Neuron (in vitro differentiated cells): ENCODE measurements around the gene STXBP6.

Experiments used
- H2AFZ ChIP-seq: one replicate; pipeline ENCODE4 v1.6.1; 2013; ENCODE audit warnings: low read depth, mild to moderate bottlenecking, inconsistent platforms, low read length, moderate library complexity
- H3K27me3 ChIP-seq: one replicate; pipeline ENCODE4 v1.6.1; 2013; ENCODE audit warnings: low read length; ENCODE audit not compliant: insufficient read depth
- H3K36me3 ChIP-seq: one replicate; pipeline ENCODE4 v1.6.1; 2013; ENCODE audit warnings: low read length; ENCODE audit not compliant: insufficient read depth
- H3K4me1 ChIP-seq: one replicate; pipeline ENCODE4 v1.6.1; 2013; ENCODE audit warnings: low read length; ENCODE audit not compliant: insufficient read depth
- H3K4me3 ChIP-seq: 2 replicates; pipeline ENCODE4 v1.5.1; 2013; ENCODE audit warnings: mild to moderate bottlenecking, low read length, moderate library complexity
- H3K9me3 ChIP-seq: one replicate; pipeline ENCODE4 v1.6.1; 2013; ENCODE audit warnings: low read length

STXBP6 gene

GRCh38 chr14:24900269-24901100 is 149.5 kb downstream of the STXBP6 start:
- H3K9me3 ChIP-seq = no peaks in the 10 kb centered on the region
- no peak overlapping the region for H3K4me3 ChIP-seq
- no peaks in the 10 kb centered on the region for H3K4me1 ChIP-seq

GRCh38 chr14:24897793-24898192 is 152.2 kb downstream of the STXBP6 start:
- no peak overlapping the region for H2AFZ ChIP-seq
- no peaks in the 10 kb centered on the region for H3K9me3 ChIP-seq
- H3K4me3 ChIP-seq = no peak overlapping the region
- H3K36me3 ChIP-seq = no peaks in the 10 kb centered on the region
- H3K27me3 ChIP-seq = no peaks in the 10 kb centered on the region
- H3K4me1 ChIP-seq = no peaks in the 10 kb centered on the region

More at GRCh38 chr14:24900269-24901100, 149.5 kb downstream of the STXBP6 start:
- Histone ChIP-seq H3K36me3 (no peaks in the 10 kb centered on the region), H2AFZ (no peak overlapping the region), H3K27me3 (no peaks in the 10 kb centered on the region)

GRCh38 chr14:24895622-24896021 is 154.3 kb downstream of the STXBP6 start:
- Histone ChIP-seq H2AFZ (no peak overlapping the region), H3K27me3 (no peaks in the 10 kb centered on the region), H3K4me1 (no peaks in the 10 kb centered on the region), H3K36me3 (no peaks in the 10 kb centered on the region), H3K4me3 (no peak overlapping the region), H3K9me3 (peaks cover 3% of the 10 kb centered on the region)

GRCh38 chr14:24895243-24895583 is 154.7 kb downstream of the STXBP6 start:
- Histone ChIP-seq H3K4me3 (no peak overlapping the region), H3K9me3 (peaks cover 3% of the 10 kb centered on the region), H3K4me1 (no peaks in the 10 kb centered on the region), H3K36me3 (no peaks in the 10 kb centered on the region), H3K27me3 (no peaks in the 10 kb centered on the region), H2AFZ (no peak overlapping the region)

GRCh38 chr14:24894583-24895242 is 155.2 kb downstream of the STXBP6 start:
- no peaks in the 10 kb centered on the region for H3K36me3 ChIP-seq
- H3K4me1 ChIP-seq = no peaks in the 10 kb centered on the region
- no peaks in the 10 kb centered on the region for H3K27me3 ChIP-seq
- peaks cover 3% of the 10 kb centered on the region for H3K9me3 ChIP-seq
- H3K4me3 ChIP-seq = no peak overlapping the region
- H2AFZ ChIP-seq = no peak overlapping the region

- Histone ChIP-seq H2AFZ (no peak overlapping the region), H3K4me3 (no peak overlapping the region), H3K9me3 (peaks cover 3% of the 10 kb centered on the region), H3K4me1 (no peaks in the 10 kb centered on the region), H3K27me3 (no peaks in the 10 kb centered on the region), H3K36me3 (no peaks in the 10 kb centered on the region)
Measured at GRCh38 chr14:24892497-24893051, 157.4 kb downstream of the STXBP6 start.

GRCh38 chr14:24891987-24892496 is 157.9 kb downstream of the STXBP6 start:
- Histone ChIP-seq H3K27me3 (no peaks in the 10 kb centered on the region), H3K4me3 (no peak overlapping the region), H2AFZ (no peak overlapping the region), H3K4me1 (no peaks in the 10 kb centered on the region), H3K36me3 (no peaks in the 10 kb centered on the region), H3K9me3 (peaks cover 3% of the 10 kb centered on the region)

GRCh38 chr14:24890716-24891115 is 159.2 kb downstream of the STXBP6 start:
- H2AFZ ChIP-seq = no peak overlapping the region
- no peaks in the 10 kb centered on the region for H3K36me3 ChIP-seq
- H3K9me3 ChIP-seq = peaks cover 3% of the 10 kb centered on the region
- no peaks in the 10 kb centered on the region for H3K27me3 ChIP-seq
- H3K4me1 ChIP-seq = no peaks in the 10 kb centered on the region
- no peak overlapping the region for H3K4me3 ChIP-seq

- Histone ChIP-seq H3K4me3 (no peak overlapping the region), H3K27me3 (no peaks in the 10 kb centered on the region), H3K4me1 (no peaks in the 10 kb centered on the region), H3K9me3 (peaks cover 3% of the 10 kb centered on the region), H3K36me3 (no peaks in the 10 kb centered on the region), H2AFZ (no peak overlapping the region)
Measured at GRCh38 chr14:24889843-24890242, 160.1 kb downstream of the STXBP6 start.

GRCh38 chr14:24888532-24888931 is 161.4 kb downstream of the STXBP6 start:
- Histone ChIP-seq H3K4me1 (no peaks in the 10 kb centered on the region), H3K27me3 (no peaks in the 10 kb centered on the region), H3K4me3 (no peak overlapping the region), H3K36me3 (no peaks in the 10 kb centered on the region), H3K9me3 (peaks cover 3% of the 10 kb centered on the region), H2AFZ (no peak overlapping the region)

GRCh38 chr14:24887623-24888304 is 162.2 kb downstream of the STXBP6 start:
- Histone ChIP-seq H3K36me3 (no peaks in the 10 kb centered on the region), H3K4me3 (no peak overlapping the region), H3K9me3 (peaks cover 3% of the 10 kb centered on the region)

GRCh38 chr14:24885410-24885913 is 164.5 kb downstream of the STXBP6 start:
- Histone ChIP-seq H3K9me3 (no peaks in the 10 kb centered on the region), H2AFZ (no peak overlapping the region), H3K4me1 (no peaks in the 10 kb centered on the region), H3K4me3 (no peak overlapping the region), H3K36me3 (no peaks in the 10 kb centered on the region), H3K27me3 (no peaks in the 10 kb centered on the region)

More at GRCh38 chr14:24887623-24888304, 162.2 kb downstream of the STXBP6 start:
- H3K27me3 ChIP-seq = no peaks in the 10 kb centered on the region
- no peak overlapping the region for H2AFZ ChIP-seq
- H3K4me1 ChIP-seq = no peaks in the 10 kb centered on the region
